GM12872 (cell line): ENCODE data around the gene RETNLB.

Source experiments
- CTCF ChIP-seq: IDR thresholded peaks from 3 replicates; pipeline ENCODE4 v1.5.1; 2011; ENCODE audit warnings: low read depth, mild to moderate bottlenecking, low read length, moderate library complexity; ENCODE audit not compliant: insufficient read depth

The RETNLB gene

GRCh38 chr3:108757404-108757982 is at the start of gene RETNLB:
Gene RETNLB, minus strand, starts transcription at chr3:108757410. Its CDS starts 225 bp downstream, at chr3:108757185.
- TF ChIP-seq CTCF = no peak

GRCh38 chr3:108806316-108806715 is 49.1 kb upstream of the RETNLB start:
- TF ChIP-seq CTCF = no peak

- TF ChIP-seq CTCF = no peak
These were observed 47.8 kb upstream of the RETNLB start for GRCh38 chr3:108804966-108805365.

GRCh38 chr3:108804437-108804836 is 47.2 kb upstream of the RETNLB start:
- TF ChIP-seq CTCF = no peak

GRCh38 chr3:108791473-108791872 is 34.3 kb upstream of the RETNLB start:
- TF ChIP-seq CTCF = no peak

- TF ChIP-seq CTCF = no peak
These were observed 23.0 kb upstream of the RETNLB start for GRCh38 chr3:108780235-108780634.

GRCh38 chr3:108779496-108779895 is 22.3 kb upstream of the RETNLB start:
- TF ChIP-seq CTCF = no peak

- TF ChIP-seq CTCF = no peak
These were observed 18.4 kb upstream of the RETNLB start for GRCh38 chr3:108775649-108776048.
